HUES64 (cell line): ENCODE data around the gene RBMX2.

Source experiments
- H3K27ac ChIP-seq: 2 replicates; pipeline ENCODE4 v1.7.0; 2013; ENCODE audit warnings: low read depth, low read length, inconsistent platforms
- H3K27me3 ChIP-seq: 2 replicates; pipeline ENCODE4 v1.6.1; 2013; ENCODE audit warnings: mild to moderate bottlenecking, low read length; ENCODE audit not compliant: insufficient read depth
- H3K36me3 ChIP-seq: 2 replicates; pipeline ENCODE4 v1.6.1; 2013; ENCODE audit warnings: mild to moderate bottlenecking, low read length; ENCODE audit not compliant: insufficient read depth
- H3K4me1 ChIP-seq: 2 replicates; pipeline ENCODE4 v1.6.1; 2013; ENCODE audit warnings: mild to moderate bottlenecking, low read length, moderate library complexity; ENCODE audit not compliant: insufficient read depth
- H3K4me3 ChIP-seq: 2 replicates; pipeline ENCODE4 v1.5.1; 2013; ENCODE audit warnings: mild to moderate bottlenecking, low read length, moderate library complexity
- H3K9ac ChIP-seq: 2 replicates; pipeline ENCODE4 v1.6.1; 2013; ENCODE audit warnings: mild to moderate bottlenecking, low read depth, low read length
- H3K9me3 ChIP-seq: 2 replicates; pipeline ENCODE4 v1.6.1; 2013; ENCODE audit warnings: low read depth, low read length; ENCODE audit not compliant: insufficient read depth
- WGBS: fragments of 150-250, 120-280 bp; methylation state at CpG from one replicate; pipeline ENCODE4 v1.1.7; 2013; ENCODE audit warnings: missing lambda C conversion rate; 5-methylcytosine and 5-hydroxymethylcytosine counted together

RBMX2 gene

GRCh38 chrX:130446974-130447373 is 45.2 kb downstream of the RBMX2 start:
- Histone ChIP-seq H3K4me3 (no peak overlapping the region), H3K4me1 (no peaks in the 10 kb centered on the region), H3K9me3 (no peaks in the 10 kb centered on the region), H3K9ac (no peak overlapping the region), H3K27me3 (no peaks in the 10 kb centered on the region), H3K27ac (no peak overlapping the region), H3K36me3 (no peaks in the 10 kb centered on the region)
- 40% methylated on average over 1 of the region's 4 CpGs for WGBS
